ENCODE results near the gene GNB5. TPM values are rescaled to one million over a fixed set of nuclear protein-coding genes. Genes with fewer than 3 reads are reported as not detected.

The GNB5 gene
- total RNA-seq, 1 donor from 2014 or later, result 7.8 TPM

- no peak for ATAC-seq (ENCODE audit: poor library complexity)
- intact Hi-C loops (cut with DNase I), result no loop called here
- DNase-seq, result no peak
These were observed 62.6 kb downstream of the GNB5 start for GRCh38 chr15:52128568-52128967.

GRCh38 chr15:52124270-52124880 lies 66.8 kb downstream of the GNB5 start:
- intact Hi-C loops (cut with DNase I), result no loop called here
- no peak for ATAC-seq (ENCODE audit: poor library complexity)
- no peak for DNase-seq

- ATAC-seq (ENCODE audit: poor library complexity) (no peak), DNase-seq (no peak)
- intact Hi-C loops (cut with DNase I), result no loop called here
These were observed 69.3 kb downstream of the GNB5 start for GRCh38 chr15:52121896-52122295.

DNA sequence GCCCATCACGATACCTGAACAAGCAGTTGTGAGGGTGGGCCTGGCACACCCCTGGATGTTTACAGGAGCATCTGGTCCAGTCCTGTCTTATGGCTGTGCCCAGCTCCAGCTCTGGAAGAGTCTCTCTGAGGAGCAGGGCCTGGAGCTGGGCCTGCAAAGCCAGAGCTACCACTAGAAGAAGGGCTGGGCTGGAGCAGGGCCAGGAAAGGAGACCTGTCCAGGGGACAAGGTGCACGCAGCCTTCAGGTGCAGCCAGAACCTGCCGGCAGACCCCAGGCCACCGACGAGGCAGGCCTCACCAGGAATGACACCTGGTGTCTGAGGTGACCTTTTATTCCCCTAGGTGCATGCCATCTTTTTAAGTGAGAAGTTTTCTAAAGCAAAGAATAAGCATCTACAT lies 70.2 kb downstream of the GNB5 start:
- ATAC-seq (ENCODE audit: poor library complexity), result no peak
- intact Hi-C loops (cut with DNase I), result no loop called here
- DNase-seq, result no peak

GRCh38 chr15:52120488-52120887 lies 70.7 kb downstream of the GNB5 start:
- DNase-seq (no peak), ATAC-seq (ENCODE audit: poor library complexity) (no peak)
- intact Hi-C loops (cut with DNase I), result no loop called here

GRCh38 chr15:52118969-52119749 lies 72.0 kb downstream of the GNB5 start:
- ATAC-seq (ENCODE audit: poor library complexity), result no peak
- intact Hi-C loops (cut with DNase I), result no loop called here
- no peak for DNase-seq

DNA sequence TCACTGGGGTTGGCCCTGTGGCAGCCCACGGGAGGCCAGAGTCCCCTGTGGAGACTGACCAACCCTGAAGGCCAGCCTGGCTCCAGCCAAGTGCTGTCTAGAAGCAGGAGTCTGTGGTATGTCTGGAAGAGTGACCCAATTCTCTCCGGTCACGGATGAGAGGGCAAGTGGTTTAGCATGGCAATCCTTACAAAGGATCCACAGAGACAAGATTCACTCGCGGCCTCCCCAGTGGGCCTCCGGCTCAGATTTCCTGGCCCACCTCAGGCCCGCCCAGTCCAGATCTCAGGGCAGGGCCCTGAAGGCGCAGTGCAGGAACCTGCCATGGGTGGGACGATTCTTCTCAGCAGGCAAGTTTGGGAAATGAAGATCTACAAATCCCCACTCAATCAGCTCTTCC lies 73.6 kb downstream of the GNB5 start:
- DNase-seq, result no peak

DNA sequence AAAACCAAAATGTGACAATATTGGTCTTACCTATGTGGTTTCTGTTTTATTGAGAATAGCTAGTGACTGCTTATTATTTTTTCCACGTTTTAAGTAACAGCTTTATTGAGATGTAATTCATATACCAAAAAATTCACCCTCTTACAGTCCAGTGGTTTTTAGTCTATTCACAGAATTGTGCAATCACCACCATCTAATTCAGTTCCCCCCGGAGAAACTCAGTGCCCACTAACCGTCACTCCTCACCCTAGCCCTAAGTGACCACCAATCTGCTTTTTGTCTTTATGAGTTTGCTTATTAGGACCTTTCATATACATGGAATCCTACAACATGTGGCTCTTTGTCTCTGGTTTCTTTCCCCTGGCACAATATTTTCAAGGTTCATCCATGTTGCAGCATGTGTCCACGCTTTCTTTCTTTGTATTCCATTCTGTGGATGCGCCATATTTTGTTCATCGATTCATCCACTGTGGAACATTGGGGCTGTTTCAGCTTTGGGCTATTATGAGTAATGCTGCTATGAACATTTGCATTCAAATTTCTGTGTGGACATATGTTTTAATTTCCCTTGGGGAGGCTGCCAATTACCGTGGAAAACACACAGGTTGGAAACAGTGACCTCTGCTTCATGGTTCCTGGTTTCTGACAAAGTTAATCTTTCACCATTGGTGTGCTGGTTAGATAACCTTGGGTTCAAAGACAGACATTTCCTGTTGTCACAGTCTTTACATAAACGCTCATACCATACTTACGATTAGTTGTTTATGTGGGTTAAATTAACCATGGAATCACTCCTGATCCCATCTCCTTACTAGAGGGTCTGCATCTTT lies 75.4 kb downstream of the GNB5 start:
- intact Hi-C loops (cut with DNase I), result no loop called here
- DNase-seq, result no peak
- no peak for ATAC-seq (ENCODE audit: poor library complexity)

More for the DNA sequence above, 73.6 kb downstream of the GNB5 start:
- ATAC-seq (ENCODE audit: poor library complexity), result no peak
- intact Hi-C loops (cut with DNase I), result no loop called here

DNA sequence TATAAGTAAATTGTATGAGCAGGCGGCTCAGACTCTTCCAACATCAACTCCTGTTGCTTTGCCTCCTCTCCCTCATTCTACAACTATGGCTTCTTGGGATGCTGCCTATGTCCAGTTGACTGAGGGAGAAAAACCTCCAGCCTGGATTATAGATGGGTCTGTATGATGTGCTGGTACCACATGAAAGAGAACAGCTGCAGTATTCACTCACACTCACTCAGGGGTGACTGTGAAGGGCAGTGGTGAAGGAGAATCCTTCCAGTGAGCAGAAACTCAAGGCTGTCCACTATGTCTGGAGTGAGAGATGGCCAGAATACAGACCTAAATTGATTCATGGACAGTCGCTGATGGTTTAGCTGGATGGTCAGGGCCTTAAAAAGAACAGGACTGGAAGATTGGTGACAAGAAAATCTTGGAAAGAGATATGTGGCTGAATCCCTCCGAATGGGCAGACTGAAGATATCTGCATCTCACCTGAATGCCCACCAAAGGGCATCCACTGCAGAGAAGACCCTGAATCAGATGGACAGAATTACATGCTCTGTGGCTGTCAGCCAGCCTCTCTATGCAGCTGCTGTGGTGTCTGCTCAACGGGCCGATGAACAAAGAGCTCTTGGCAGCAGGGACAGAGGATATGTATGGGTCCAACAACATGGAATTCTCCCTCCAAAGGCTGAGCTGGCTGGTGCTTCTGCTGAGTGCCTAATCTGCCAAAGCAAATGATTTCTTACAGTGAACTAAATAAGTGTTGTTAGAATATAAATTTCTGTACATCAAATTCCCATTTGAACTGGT lies 76.7 kb downstream of the GNB5 start:
- intact Hi-C loops (cut with DNase I), result no loop called here
- ATAC-seq (ENCODE audit: poor library complexity), result no peak
- no peak for DNase-seq

DNA sequence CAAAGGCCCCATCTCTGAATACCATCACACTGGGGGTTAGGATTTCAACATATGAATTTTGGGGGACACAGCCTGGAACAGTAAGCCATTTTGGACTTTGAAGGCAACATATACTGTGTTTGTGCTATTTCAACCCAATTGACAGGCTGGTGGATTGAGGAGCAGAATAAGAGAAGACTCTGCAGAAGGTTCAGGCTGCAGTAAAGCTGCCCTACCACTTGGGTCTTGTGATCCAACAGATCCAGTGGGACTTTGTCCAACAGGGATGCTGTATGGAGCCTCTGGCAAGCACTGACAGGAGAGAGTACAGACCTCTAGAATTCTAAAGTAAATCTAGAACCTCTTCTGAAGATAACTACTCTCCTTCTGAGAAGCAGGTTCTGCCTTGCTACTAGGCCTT lies 77.5 kb downstream of the GNB5 start:
- DNase-seq (no peak), ATAC-seq (ENCODE audit: poor library complexity) (no peak)
- intact Hi-C loops (cut with DNase I), result no loop called here

DNA sequence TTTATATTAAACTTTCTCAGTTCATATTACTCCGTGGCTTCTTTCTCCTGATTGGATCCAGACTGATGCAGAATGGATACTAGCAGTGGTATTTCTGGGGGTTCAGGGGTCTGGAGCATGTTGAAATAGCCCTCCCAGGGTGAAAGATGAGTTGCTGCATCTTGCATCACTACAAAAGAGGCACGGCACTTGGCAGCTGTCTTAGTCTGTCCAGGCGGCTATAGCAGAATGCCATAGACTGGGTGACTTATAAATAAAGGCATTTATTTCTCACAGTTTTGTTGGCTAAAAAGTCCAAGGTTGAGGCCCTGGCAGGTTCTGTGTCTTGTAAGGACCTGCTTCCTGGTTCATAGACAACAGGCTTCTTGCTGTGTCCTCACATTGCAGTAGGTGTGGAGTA lies 78.0 kb downstream of the GNB5 start:
- ATAC-seq (ENCODE audit: poor library complexity), result no peak
- DNase-seq, result no peak
- intact Hi-C loops (cut with DNase I), result no loop called here

- DNase-seq, result peak; percentile 51
- ATAC-seq (ENCODE audit: poor library complexity), result peak; percentile 81
- intact Hi-C loops (cut with DNase I), result no loop called here
These were observed 78.9 kb downstream of the GNB5 start for GRCh38 chr15:52112203-52112750.

GRCh38 chr15:52111517-52112202 lies 79.5 kb downstream of the GNB5 start:
- DNase-seq (no peak), ATAC-seq (ENCODE audit: poor library complexity) (no peak)
- intact Hi-C loops (cut with DNase I), result no loop called here

- intact Hi-C loops (cut with DNase I), result no loop called here
- no peak for DNase-seq
- no peak for ATAC-seq (ENCODE audit: poor library complexity)
These were observed 81.4 kb downstream of the GNB5 start for GRCh38 chr15:52109559-52110451.

- intact Hi-C loops (cut with DNase I), result no loop called here
- no peak for DNase-seq
- ATAC-seq (ENCODE audit: poor library complexity), result no peak
These were observed 84.0 kb downstream of the GNB5 start for GRCh38 chr15:52107238-52107637.

- DNase-seq (no peak), ATAC-seq (ENCODE audit: poor library complexity) (no peak)
- intact Hi-C loops (cut with DNase I), result no loop called here
These were observed 84.6 kb downstream of the GNB5 start for GRCh38 chr15:52106641-52107040.

DNA sequence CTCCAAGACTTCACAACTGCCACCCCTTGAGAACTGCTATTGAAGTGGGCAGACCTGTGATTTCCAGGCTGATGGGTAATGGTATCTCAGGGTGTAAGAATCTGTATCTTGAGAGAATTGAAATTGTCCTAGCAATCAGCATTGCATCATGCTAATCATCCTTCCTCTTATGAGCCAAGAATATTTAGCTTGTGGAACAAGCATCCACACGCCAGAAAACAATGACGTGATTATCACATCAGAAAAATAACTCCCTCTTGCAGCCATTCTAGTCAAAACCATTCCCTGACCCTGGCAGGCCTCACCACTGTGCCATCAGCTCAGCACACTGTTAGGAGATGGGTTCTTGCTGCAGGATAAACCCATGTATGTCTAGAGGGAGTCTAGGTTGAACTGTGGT lies 85.3 kb downstream of the GNB5 start:
- intact Hi-C loops (cut with DNase I), result no loop called here
- DNase-seq (no peak), ATAC-seq (ENCODE audit: poor library complexity) (no peak)

Data from Right ventricle myocardium superior (tissue), 1 donor.